Mucosa of stomach (tissue), 1 donor: ENCODE measurements around the gene ACTRT2.

ENCODE experiments used
- H3K27me3 ChIP-seq: one replicate; pipeline ENCODE4 v1.7.0; 2013; ENCODE audit warnings: mild to moderate bottlenecking, low read length; ENCODE audit not compliant: control insufficient read depth, insufficient read depth
- H3K36me3 ChIP-seq: one replicate; pipeline ENCODE4 v1.7.0; 2013; ENCODE audit warnings: low read length; ENCODE audit not compliant: control insufficient read depth, insufficient read depth
- H3K4me1 ChIP-seq: one replicate; pipeline ENCODE4 v1.7.0; 2013; ENCODE audit warnings: mild to moderate bottlenecking, low read length; ENCODE audit not compliant: control insufficient read depth, insufficient read depth
- H3K4me3 ChIP-seq: one replicate; pipeline ENCODE4 v1.7.0; 2013; ENCODE audit warnings: low read length
- H3K9ac ChIP-seq: one replicate; pipeline ENCODE4 v1.7.0; 2013; ENCODE audit warnings: mild to moderate bottlenecking, low read length, moderate library complexity
- H3K9me3 ChIP-seq: one replicate; pipeline ENCODE4 v1.7.0; 2013; ENCODE audit warnings: mild to moderate bottlenecking, low read length, moderate library complexity; ENCODE audit not compliant: control insufficient read depth
- donor health status: Pancreatic carcinoma.

The ACTRT2 gene

GRCh38 chr1:3021233-3021671, at the start of gene ACTRT2:
Gene ACTRT2, plus strand, starts transcription at chr1:3021467. Its CDS starts 220 bp downstream, at chr1:3021687.
- H3K9ac ChIP-seq = no peak within 1 kb of the TSS
- H3K27me3 ChIP-seq = peaks cover 10% of the 10 kb centered on the region
- no peaks in the 10 kb centered on the region for H3K4me1 ChIP-seq
- H3K36me3 ChIP-seq = no peaks in the 10 kb centered on the region
- H3K9me3 ChIP-seq = no peaks in the 10 kb centered on the region
- no peak within 1 kb of the TSS for H3K4me3 ChIP-seq

- Histone ChIP-seq H3K9ac (no peak overlapping the region), H3K4me3 (no peak overlapping the region), H3K9me3 (no peaks in the 10 kb centered on the region), H3K27me3 (peaks cover 14% of the 10 kb centered on the region), H3K36me3 (no peaks in the 10 kb centered on the region), H3K4me1 (peaks cover 30% of the 10 kb centered on the region)
Observed at GRCh38 chr1:2971609-2972008, 49.7 kb upstream of the ACTRT2 start.

GRCh38 chr1:2972011-2972878, 49.0 kb upstream of the ACTRT2 start:
- H3K9me3 ChIP-seq = no peaks in the 10 kb centered on the region
- no peak overlapping the region for H3K9ac ChIP-seq
- no peaks in the 10 kb centered on the region for H3K36me3 ChIP-seq
- H3K4me3 ChIP-seq = no peak overlapping the region
- H3K4me1 ChIP-seq = peaks cover 25% of the 10 kb centered on the region
- peaks cover 14% of the 10 kb centered on the region for H3K27me3 ChIP-seq

GRCh38 chr1:2972879-2973575, 48.2 kb upstream of the ACTRT2 start:
- H3K36me3 ChIP-seq = no peaks in the 10 kb centered on the region
- no peaks in the 10 kb centered on the region for H3K9me3 ChIP-seq
- no peak overlapping the region for H3K9ac ChIP-seq
- no peak overlapping the region for H3K4me3 ChIP-seq
- H3K27me3 ChIP-seq = peaks cover 9% of the 10 kb centered on the region
- H3K4me1 ChIP-seq = peaks cover 17% of the 10 kb centered on the region

- Histone ChIP-seq H3K27me3 (peaks cover 9% of the 10 kb centered on the region), H3K4me1 (peaks cover 8% of the 10 kb centered on the region), H3K36me3 (no peaks in the 10 kb centered on the region), H3K9me3 (no peaks in the 10 kb centered on the region), H3K9ac (no peak overlapping the region), H3K4me3 (no peak overlapping the region)
Observed at GRCh38 chr1:2973601-2974593, 47.4 kb upstream of the ACTRT2 start.

GRCh38 chr1:2974701-2975301, 46.5 kb upstream of the ACTRT2 start:
- H3K9me3 ChIP-seq = no peaks in the 10 kb centered on the region
- no peaks in the 10 kb centered on the region for H3K36me3 ChIP-seq
- H3K4me1 ChIP-seq = no peaks in the 10 kb centered on the region
- H3K27me3 ChIP-seq = peaks cover 6% of the 10 kb centered on the region
- no peak overlapping the region for H3K4me3 ChIP-seq
- H3K9ac ChIP-seq = no peak overlapping the region

GRCh38 chr1:2975466-2976179, 45.6 kb upstream of the ACTRT2 start:
- Histone ChIP-seq H3K9me3 (no peaks in the 10 kb centered on the region), H3K36me3 (no peaks in the 10 kb centered on the region), H3K4me3 (no peak overlapping the region), H3K4me1 (no peaks in the 10 kb centered on the region), H3K27me3 (peaks cover 6% of the 10 kb centered on the region), H3K9ac (no peak overlapping the region)

- no peak overlapping the region for H3K9ac ChIP-seq
- no peaks in the 10 kb centered on the region for H3K4me1 ChIP-seq
- no peak overlapping the region for H3K4me3 ChIP-seq
Observed at GRCh38 chr1:2976180-2976562, 45.1 kb upstream of the ACTRT2 start.

GRCh38 chr1:2977886-2978611, 43.2 kb upstream of the ACTRT2 start:
- no peak overlapping the region for H3K4me3 ChIP-seq
- H3K27me3 ChIP-seq = peaks cover 2% of the 10 kb centered on the region
- H3K9ac ChIP-seq = no peak overlapping the region
- H3K9me3 ChIP-seq = no peaks in the 10 kb centered on the region
- no peaks in the 10 kb centered on the region for H3K36me3 ChIP-seq
- no peaks in the 10 kb centered on the region for H3K4me1 ChIP-seq

More at GRCh38 chr1:2976180-2976562, 45.1 kb upstream of the ACTRT2 start:
- Histone ChIP-seq H3K36me3 (no peaks in the 10 kb centered on the region), H3K27me3 (peaks cover 6% of the 10 kb centered on the region), H3K9me3 (no peaks in the 10 kb centered on the region)

GRCh38 chr1:2978691-2979190, 42.5 kb upstream of the ACTRT2 start:
- Histone ChIP-seq H3K36me3 (no peaks in the 10 kb centered on the region), H3K9me3 (no peaks in the 10 kb centered on the region), H3K4me1 (no peaks in the 10 kb centered on the region), H3K4me3 (no peak overlapping the region), H3K9ac (no peak overlapping the region), H3K27me3 (no peaks in the 10 kb centered on the region)
